ENCODE data around the gene ADGRG2.

- TF ChIP-seq CTCF (IDR thresholded peaks at IDR 0.05) (no peak), POLR2A (IDR thresholded peaks at IDR 0.05) (no peak), POLR2AphosphoS5 (IDR thresholded peaks at IDR 0.05) (no peak)
Measured at GRCh38 chrX:18998653-18999052, 123.6 kb downstream of the ADGRG2 start.

Measured in breast epithelium (tissue), 3 donors.